Esophagus (tissue), 2 donors: ENCODE results near the gene CERK. TPM values are rescaled to one million over a fixed set of nuclear protein-coding genes. Genes with fewer than 3 reads are reported as not detected.
A peak's percentile ranks its signal among the peaks of the same experiment; 100 is the strongest.

Experiments
- H3K27ac ChIP-seq, 2 donors: one replicate each; pipeline ENCODE4 v1.5.1; 2013; ENCODE audit warnings: low read depth in 2 of 2, mild to moderate bottlenecking in 2 of 2, inconsistent platforms in 1 of 2, low read length in 1 of 2, moderate library complexity in 1 of 2
- H3K27me3 ChIP-seq, 2 donors: one replicate each; pipeline ENCODE4 v1.6.1; 2013; ENCODE audit warnings: low read length in 2 of 2, control low read depth in 1 of 2, mild to moderate bottlenecking in 1 of 2; ENCODE audit not compliant: insufficient read depth in 2 of 2, control insufficient read depth in 1 of 2
- H3K36me3 ChIP-seq, 2 donors: one replicate each; pipeline ENCODE4 v1.6.1; 2013; ENCODE audit warnings: low read length in 1 of 2; ENCODE audit not compliant: control insufficient read depth in 2 of 2, insufficient read depth in 2 of 2
- H3K4me1 ChIP-seq, 2 donors: one replicate each; pipeline ENCODE4 v1.6.1; 2013; ENCODE audit warnings: low read length in 1 of 2; ENCODE audit not compliant: control insufficient read depth in 2 of 2, insufficient read depth in 2 of 2
- H3K4me3 ChIP-seq, 2 donors: one replicate each; pipeline ENCODE4 v1.5.1; 2013; ENCODE audit warnings: low read length in 2 of 2, mild to moderate bottlenecking in 2 of 2, low read depth in 1 of 2, moderate library complexity in 1 of 2
- H3K9me3 ChIP-seq, 2 donors: one replicate each; pipeline ENCODE4 v1.6.1; 2013; ENCODE audit warnings: mild to moderate bottlenecking in 2 of 2, low read depth in 1 of 2, low read length in 1 of 2, moderate library complexity in 1 of 2; ENCODE audit not compliant: control insufficient read depth in 2 of 2, insufficient read depth in 1 of 2
- WGBS, 2 donors: extraction: QIAGEN DNeasy Blood & Tissue Kit; methylation state at CpG; one replicate each; pipeline ENCODE4 v1.1.7; 2013; 5-methylcytosine and 5-hydroxymethylcytosine counted together
- polyA plus RNA-seq, 2 donors: library from polyadenylated mRNA; stranded (reverse); fragments of 200-250 nt; gene quantifications; one replicate each; pipeline ENCODE4 v1.2.3, GENCODE V29; 2013
- donor health status: healthy with polysubstance abuse.
- donor health status: Bipolar disorder and iron deficiency.

The CERK gene
- polyA plus RNA-seq, 2 donors = 8.7 to 13.4 TPM

GRCh38 chr22:46752286-46752987 is 14.4 kb upstream of the CERK start:
- peaks cover 8 to 35% of the 10 kb centered on the region in 2 donors for H3K4me1 ChIP-seq
- H3K27me3 ChIP-seq = no peaks in the 10 kb centered on the region
- WGBS, 2 donors = 88 to 90% methylated on average over 11 of the region's 11 CpGs

GRCh38 chr22:46750863-46751443 is 12.9 kb upstream of the CERK start:
- peak overlapping the region; percentile 7 to 43 for H3K27ac ChIP-seq
- no peaks in the 10 kb centered on the region for H3K9me3 ChIP-seq
- H3K27me3 ChIP-seq = no peaks in the 10 kb centered on the region
- H3K4me3 ChIP-seq = no peak overlapping the region
- H3K4me1 ChIP-seq = peaks cover 8 to 35% of the 10 kb centered on the region in 2 donors
- H3K36me3 ChIP-seq = no peaks in the 10 kb centered on the region
- 41% methylated on average over 9 to 12 of the region's 12 CpGs for WGBS, 2 donors

More at GRCh38 chr22:46752286-46752987, 14.4 kb upstream of the CERK start:
- no peak overlapping the region for H3K4me3 ChIP-seq
- H3K36me3 ChIP-seq = no peaks in the 10 kb centered on the region
- no peaks in the 10 kb centered on the region for H3K9me3 ChIP-seq
- no peak overlapping the region for H3K27ac ChIP-seq

GRCh38 chr22:46750530-46750800 is 12.4 kb upstream of the CERK start:
- WGBS, 2 donors = 79 to 91% methylated on average over 5 of the region's 5 CpGs
- Histone ChIP-seq H3K27me3 (no peaks in the 10 kb centered on the region), H3K4me3 (no peak overlapping the region), H3K36me3 (no peaks in the 10 kb centered on the region), H3K9me3 (no peaks in the 10 kb centered on the region), H3K27ac (peak overlapping the region; percentile 7 to 43), H3K4me1 (peaks cover 8 to 35% of the 10 kb centered on the region in 2 donors)

GRCh38 chr22:46749682-46750529 is 11.9 kb upstream of the CERK start:
- Histone ChIP-seq H3K9me3 (no peaks in the 10 kb centered on the region), H3K27ac (peak overlapping the region in 1 of 2 donors; percentile 54), H3K36me3 (no peaks in the 10 kb centered on the region), H3K4me1 (peaks cover 8 to 35% of the 10 kb centered on the region in 2 donors), H3K27me3 (no peaks in the 10 kb centered on the region), H3K4me3 (no peak overlapping the region)
- WGBS, 2 donors = 68 to 71% methylated on average over 14 of the region's 14 CpGs

- H3K9me3 ChIP-seq = no peaks in the 10 kb centered on the region
- peak overlapping the region in 1 of 2 donors; percentile 54 for H3K27ac ChIP-seq
- 38 to 39% methylated on average over 15 of the region's 15 CpGs for WGBS, 2 donors
- H3K4me3 ChIP-seq = no peak overlapping the region
- no peaks in the 10 kb centered on the region for H3K27me3 ChIP-seq
- no peaks in the 10 kb centered on the region for H3K36me3 ChIP-seq
- H3K4me1 ChIP-seq = peaks cover 6 to 30% of the 10 kb centered on the region in 2 donors
These were observed 11.0 kb upstream of the CERK start for GRCh38 chr22:46748908-46749675.

- H3K27ac ChIP-seq = no peak overlapping the region
- no peaks in the 10 kb centered on the region for H3K9me3 ChIP-seq
- no peaks in the 10 kb centered on the region for H3K36me3 ChIP-seq
- H3K4me1 ChIP-seq = peaks cover 6 to 24% of the 10 kb centered on the region in 2 donors
- WGBS, 2 donors = 89 to 90% methylated on average over 20 of the region's 20 CpGs
- no peak overlapping the region for H3K4me3 ChIP-seq
- no peaks in the 10 kb centered on the region for H3K27me3 ChIP-seq
These were observed 10.3 kb upstream of the CERK start for GRCh38 chr22:46748206-46748907.

- 62 to 72% methylated on average over 8 of the region's 8 CpGs for WGBS, 2 donors
- Histone ChIP-seq H3K27ac (no peak overlapping the region), H3K4me1 (peaks cover 6 to 24% of the 10 kb centered on the region in 2 donors), H3K27me3 (no peaks in the 10 kb centered on the region), H3K4me3 (no peak overlapping the region), H3K36me3 (no peaks in the 10 kb centered on the region), H3K9me3 (no peaks in the 10 kb centered on the region)
These were observed 9.6 kb upstream of the CERK start for GRCh38 chr22:46747646-46748045.

- Histone ChIP-seq H3K36me3 (no peaks in the 10 kb centered on the region), H3K27ac (no peak overlapping the region), H3K4me3 (no peak overlapping the region), H3K27me3 (no peaks in the 10 kb centered on the region), H3K9me3 (no peaks in the 10 kb centered on the region), H3K4me1 (peaks cover 6 to 25% of the 10 kb centered on the region in 2 donors)
- WGBS, 2 donors = 66 to 83% methylated on average over 11 of the region's 11 CpGs
These were observed 8.6 kb upstream of the CERK start for GRCh38 chr22:46746620-46747019.

GRCh38 chr22:46746192-46746591 is 8.1 kb upstream of the CERK start:
- no peaks in the 10 kb centered on the region for H3K36me3 ChIP-seq
- no peak overlapping the region for H3K4me3 ChIP-seq
- 69 to 75% methylated on average over 5 of the region's 5 CpGs for whole genome bisulfite sequencing, 2 donors
- H3K9me3 ChIP-seq = no peaks in the 10 kb centered on the region
- peaks cover 6 to 22% of the 10 kb centered on the region in 2 donors for H3K4me1 ChIP-seq
- H3K27me3 ChIP-seq = no peaks in the 10 kb centered on the region
- no peak overlapping the region for H3K27ac ChIP-seq
